ENCODE data around the gene SLC16A1.
"Not testable (repeated sequence)": the region's sequence is repeated elsewhere in the genome, so short reads cannot be mapped to it uniquely, and the experiment has no call there.

The SLC16A1 gene

DNA sequence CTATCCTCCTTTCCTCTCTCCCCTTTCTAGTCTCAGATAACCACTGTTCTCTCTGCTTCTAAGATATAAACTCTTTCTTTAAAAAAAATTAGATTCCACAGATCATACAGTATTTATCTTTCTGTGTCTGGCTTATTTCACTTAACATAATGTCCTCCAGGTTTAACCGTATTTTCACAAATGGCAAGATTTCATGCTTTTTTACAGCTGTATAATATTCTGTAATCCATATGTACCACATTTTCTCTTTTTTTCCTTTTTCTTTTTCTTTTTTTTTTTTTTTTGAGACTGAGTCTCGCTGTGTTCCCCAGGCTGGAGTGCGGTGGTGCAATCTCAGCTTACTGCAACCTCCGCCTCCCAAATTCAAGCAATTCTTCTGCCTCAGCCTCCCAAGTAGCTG, 5.1 kb upstream of the SLC16A1 start:
- no peak for DNase-seq

- DNase-seq: no peak
Observed at GRCh38 chr1:112960384-112960783, 4.4 kb upstream of the SLC16A1 start.

GRCh38 chr1:112958236-112958635, 2.2 kb upstream of the SLC16A1 start:
- not testable (repeated sequence) for DNase-seq

GRCh38 chr1:112957133-112957812, 1.3 kb upstream of the SLC16A1 start:
- DNase-seq: peak; percentile 70

DNA sequence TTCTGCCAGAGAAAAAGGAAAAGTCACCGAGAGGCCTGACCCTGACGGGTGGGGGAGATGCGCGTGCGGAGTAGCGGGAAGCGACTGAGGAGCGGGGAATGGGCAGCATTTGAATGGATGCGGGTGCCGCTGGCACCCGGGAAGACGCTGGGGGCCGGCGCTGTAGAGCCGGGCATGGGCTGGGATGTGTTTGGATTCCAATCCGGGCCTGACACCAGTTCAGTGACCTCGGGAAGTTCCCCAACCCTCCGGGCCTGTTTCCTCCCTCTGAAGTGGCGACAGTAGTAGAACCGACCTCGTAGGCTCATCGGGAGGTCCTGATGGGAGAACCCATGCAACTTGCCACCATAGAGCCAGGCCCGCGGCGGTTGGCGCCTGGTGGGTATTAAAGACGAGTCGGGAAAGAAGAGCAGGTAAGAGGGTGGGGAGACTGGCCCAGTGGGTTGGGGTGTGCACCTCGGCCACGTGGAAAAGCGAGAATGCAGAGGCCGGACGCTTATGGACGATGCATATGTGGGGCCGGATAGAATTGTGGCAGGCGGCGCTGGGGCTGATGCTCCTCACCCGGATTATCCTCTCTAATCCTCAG, 642 bp upstream of the SLC16A1 start:
- peak; percentile 25 for DNase-seq

GRCh38 chr1:112954945-112955772, 837 bp downstream of the SLC16A1 start:
- DNase-seq: peak; percentile 49

GRCh38 chr1:112954017-112954650, 1.9 kb downstream of the SLC16A1 start:
- no peak for DNase-seq

DNA sequence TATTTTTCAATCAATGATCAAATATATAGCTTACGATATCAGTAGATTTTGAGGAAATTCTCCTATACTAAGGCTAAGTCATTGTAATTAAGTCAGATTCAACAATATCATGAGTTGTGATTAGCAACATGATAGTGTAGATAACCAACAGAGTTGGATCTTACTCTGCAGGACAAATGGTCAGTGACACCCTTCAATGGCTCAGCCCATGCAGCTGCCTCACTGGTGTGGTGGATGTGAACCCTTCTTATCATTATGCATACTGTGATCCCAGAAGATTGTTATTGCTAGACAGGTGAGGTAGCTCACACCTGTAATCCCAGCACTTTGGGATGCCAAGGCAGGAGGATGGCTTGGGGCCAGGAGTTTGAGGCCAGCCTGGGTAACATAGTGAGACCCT, 5.6 kb downstream of the SLC16A1 start:
- no peak for DNase-seq

- DNase-seq: no peak
Observed at GRCh38 chr1:112946683-112947082, 9.3 kb downstream of the SLC16A1 start.

- no peak for DNase-seq
Observed at GRCh38 chr1:112939810-112940209, 16.2 kb downstream of the SLC16A1 start.

- no peak for DNase-seq
Observed at GRCh38 chr1:112938210-112938609, 17.8 kb downstream of the SLC16A1 start.

GRCh38 chr1:112937495-112937894, 18.5 kb downstream of the SLC16A1 start:
- no peak for DNase-seq

DNA sequence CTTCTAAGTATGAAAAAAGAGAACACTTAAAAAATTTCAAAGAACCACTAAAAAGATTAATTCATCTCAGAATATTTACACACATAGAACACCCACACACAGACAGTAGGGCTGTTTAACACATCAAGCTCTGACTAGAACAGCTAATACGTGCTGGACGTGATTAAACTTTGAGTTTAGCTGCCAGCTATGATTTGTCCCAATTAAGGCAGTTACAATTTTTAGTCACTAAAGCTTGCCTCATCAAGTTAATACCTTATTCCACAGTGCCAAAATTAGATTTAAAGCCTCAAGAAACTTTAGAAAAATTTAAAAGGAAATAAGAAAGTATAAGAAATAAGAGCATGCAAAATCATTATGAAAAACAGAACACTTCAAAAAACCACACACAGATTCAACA, 18.9 kb downstream of the SLC16A1 start:
- no peak for DNase-seq

DNA sequence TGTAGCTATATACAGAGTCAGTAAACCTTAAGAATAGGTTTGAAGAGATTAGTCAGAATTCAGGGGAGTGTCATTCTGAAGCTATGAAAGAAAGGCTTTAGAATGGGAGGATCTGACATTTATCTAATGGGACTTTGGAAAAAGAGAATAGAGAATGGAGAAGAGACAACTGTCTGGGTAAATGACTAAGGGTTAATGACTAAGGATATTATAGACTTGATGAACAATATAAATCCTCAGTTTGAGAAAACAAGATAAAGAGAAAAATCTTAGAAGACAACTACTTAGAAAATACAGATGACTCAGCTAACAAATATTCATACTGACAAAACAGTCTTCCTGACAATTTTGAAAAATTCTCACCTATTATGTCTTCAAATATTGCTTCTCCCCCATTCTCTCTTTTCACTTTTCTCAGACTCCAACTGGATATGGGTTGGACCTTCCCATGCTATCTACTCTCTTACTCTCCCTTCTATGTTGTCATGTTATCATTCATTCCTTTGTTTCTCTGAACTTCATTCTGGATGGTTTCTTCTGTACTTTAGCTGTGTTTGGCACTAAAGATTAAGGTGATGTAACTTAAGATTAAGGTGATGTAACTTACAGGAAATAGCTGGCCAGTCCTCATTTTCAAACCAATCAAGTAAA, 20.4 kb downstream of the SLC16A1 start:
- DNase-seq: no peak

DNA sequence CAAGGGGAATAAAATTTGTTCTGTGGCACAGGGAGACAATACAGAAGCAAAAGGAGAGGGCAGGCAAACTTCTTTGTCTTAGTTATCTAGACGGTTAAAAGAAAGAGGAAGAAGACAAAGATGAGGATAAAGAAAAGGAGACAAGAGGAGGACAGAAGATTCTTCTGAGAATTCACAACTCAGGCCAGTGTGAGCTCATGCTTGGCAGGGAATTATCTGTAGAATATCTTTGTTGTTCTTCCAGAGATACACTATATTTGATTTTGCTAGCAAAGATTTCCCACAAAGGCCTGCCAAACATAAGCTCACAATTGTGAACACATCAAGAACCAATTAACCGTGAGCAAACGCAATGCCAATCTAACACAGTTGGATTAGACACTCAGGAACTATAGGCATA, 21.4 kb downstream of the SLC16A1 start:
- no peak for DNase-seq

DNA sequence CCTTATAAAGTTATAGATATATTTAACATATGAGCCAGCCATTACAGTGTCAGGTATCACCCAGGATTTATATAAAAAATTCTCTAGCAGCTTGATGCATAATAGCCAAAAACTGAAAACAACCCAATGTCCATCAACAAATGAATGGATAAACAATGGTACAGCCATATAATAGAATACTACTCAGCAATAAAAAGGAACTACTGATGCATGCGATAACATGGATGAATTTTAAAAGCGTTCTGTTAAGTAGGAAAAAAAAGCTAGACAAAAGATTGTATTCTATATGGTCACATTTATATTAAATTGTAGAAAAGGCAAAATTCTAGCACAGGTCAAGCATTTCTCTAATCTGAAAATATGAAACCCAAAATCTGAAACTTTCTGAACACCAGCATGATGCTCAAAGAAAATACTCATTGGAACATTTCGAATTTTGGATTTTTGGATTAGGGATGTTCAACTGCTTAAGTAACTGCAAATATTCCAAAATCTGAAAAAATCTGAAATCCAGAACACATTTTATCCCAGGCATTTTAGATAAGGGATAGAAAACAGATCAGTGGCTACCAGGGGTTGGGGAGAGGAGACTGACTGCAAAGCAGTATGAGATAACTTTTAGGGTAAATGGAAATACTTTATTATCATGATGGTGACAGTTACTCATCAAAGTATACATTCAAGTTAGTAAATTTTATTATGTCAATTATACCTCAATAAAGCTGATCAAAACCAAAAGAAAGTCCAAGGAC, 22.0 kb downstream of the SLC16A1 start:
- DNase-seq: no peak

- DNase-seq: no peak
Observed at GRCh38 chr1:112929979-112930378, 26.0 kb downstream of the SLC16A1 start.

GRCh38 chr1:112927462-112927990, 28.5 kb downstream of the SLC16A1 start:
- DNase-seq: no peak

- DNase-seq: no peak
Observed at GRCh38 chr1:112926858-112927257, 29.1 kb downstream of the SLC16A1 start.

DNA sequence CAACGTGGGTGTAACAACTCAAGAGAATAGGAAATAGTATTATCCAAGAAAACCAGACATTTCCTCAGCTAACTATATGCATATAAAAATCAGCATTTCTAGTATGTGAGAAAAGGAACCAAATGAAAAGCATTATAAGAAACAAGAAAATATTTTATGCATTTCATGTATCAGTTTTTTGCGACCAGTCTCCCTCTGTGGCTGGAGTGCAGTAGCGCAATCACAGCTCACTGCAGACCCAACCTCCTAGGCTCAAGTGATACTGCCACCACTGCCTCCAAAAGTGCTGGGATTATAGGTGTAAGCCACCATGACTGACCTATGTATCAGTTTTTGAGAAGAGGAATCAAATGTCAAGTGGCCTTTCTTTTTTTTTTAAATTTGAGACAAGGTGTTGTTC, 31.0 kb downstream of the SLC16A1 start:
- no peak for DNase-seq

DNA sequence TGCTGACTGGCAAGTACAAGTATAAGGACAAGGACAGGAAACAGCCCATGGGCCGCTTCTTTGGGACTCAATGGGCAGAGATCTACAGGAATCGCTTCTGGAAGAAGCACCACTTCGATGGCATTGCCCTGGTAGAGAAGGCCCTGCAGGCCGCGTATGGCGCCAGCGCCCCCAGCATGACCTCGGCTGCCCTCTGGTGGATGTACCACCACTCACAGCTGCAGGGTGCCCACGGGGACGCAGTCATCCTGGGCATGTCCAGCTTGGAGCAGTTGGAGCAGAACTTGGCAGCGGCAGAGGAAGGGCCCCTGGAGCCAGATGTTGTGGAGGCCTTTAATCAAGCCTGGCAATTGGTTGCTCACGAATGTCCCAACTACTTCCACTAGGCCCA, 32.0 kb downstream of the SLC16A1 start:
- DNase-seq: no peak
